CMK (cell line): ENCODE data around the gene C2CD3.
"Not testable (repeated sequence)": the region's sequence is repeated elsewhere in the genome, so short reads cannot be mapped to it uniquely, and the experiment has no call there.

ENCODE experiments used
- DNase-seq: peaks from one replicate; pipeline ENCODE4 v3.0.0-alpha.2; 2010; ENCODE audit warnings: low read depth

Gene C2CD3

GRCh38 chr11:74162681-74163467 lies 7.9 kb downstream of the C2CD3 start:
- no peak for DNase-seq

- DNase-seq = no peak
Measured at GRCh38 chr11:74159642-74160041, 11.2 kb downstream of the C2CD3 start.

- DNase-seq = no peak
Measured at GRCh38 chr11:74157169-74157568, 13.6 kb downstream of the C2CD3 start.

GRCh38 chr11:74154620-74155281 lies 16.1 kb downstream of the C2CD3 start:
- no peak for DNase-seq

- DNase-seq = no peak
Measured at GRCh38 chr11:74153224-74153623, 17.6 kb downstream of the C2CD3 start.

GRCh38 chr11:74147199-74147929 lies 23.4 kb downstream of the C2CD3 start:
- DNase-seq = no peak

- no peak for DNase-seq
Measured at GRCh38 chr11:74144592-74144991, 26.2 kb downstream of the C2CD3 start.

- no peak for DNase-seq
Measured at GRCh38 chr11:74142624-74143023, 28.2 kb downstream of the C2CD3 start.

GRCh38 chr11:74141908-74142307 lies 28.9 kb downstream of the C2CD3 start:
- no peak for DNase-seq

GRCh38 chr11:74141241-74141695 lies 29.5 kb downstream of the C2CD3 start:
- DNase-seq = no peak

GRCh38 chr11:74139919-74140431 lies 30.8 kb downstream of the C2CD3 start:
- not testable (repeated sequence) for DNase-seq

GRCh38 chr11:74139151-74139918 lies 31.5 kb downstream of the C2CD3 start:
- DNase-seq = no peak

- DNase-seq = no peak
Measured at GRCh38 chr11:74138572-74138971, 32.2 kb downstream of the C2CD3 start.

GRCh38 chr11:74138021-74138420 lies 32.8 kb downstream of the C2CD3 start:
- DNase-seq = no peak

GRCh38 chr11:74135127-74135840 lies 35.5 kb downstream of the C2CD3 start:
- no peak for DNase-seq

- DNase-seq = no peak
Measured at GRCh38 chr11:74134661-74135060, 36.1 kb downstream of the C2CD3 start.

GRCh38 chr11:74133436-74133835 lies 37.4 kb downstream of the C2CD3 start:
- no peak for DNase-seq

GRCh38 chr11:74132833-74133232 lies 38.0 kb downstream of the C2CD3 start:
- DNase-seq = no peak

GRCh38 chr11:74129121-74129520 lies 41.7 kb downstream of the C2CD3 start:
- DNase-seq = not testable (repeated sequence)

GRCh38 chr11:74123008-74123448 lies 47.8 kb downstream of the C2CD3 start:
- DNase-seq = no peak

- DNase-seq = no peak
Measured at GRCh38 chr11:74121804-74122203, 49.0 kb downstream of the C2CD3 start.
